Activated CD8-positive, alpha-beta memory T cell treated with anti-CD3 and anti-CD28 coated beads, Interleukin-2, amount 50 U/mL, for 4 hours (primary cell): ENCODE results near the gene TEAD1.
"Not testable (repeated sequence)": the region's sequence is repeated elsewhere in the genome, so short reads cannot be mapped to it uniquely, and the experiment has no call there.

Experiments used
- DNase-seq: peaks from one replicate; pipeline ENCODE4 v3.0.0-alpha.2; 2020

TEAD1 gene

GRCh38 chr11:12744826-12745502 lies 70.7 kb downstream of the TEAD1 start:
- no peak for DNase-seq

- no peak for DNase-seq
Observed at GRCh38 chr11:12745787-12746186, 71.6 kb downstream of the TEAD1 start.

- DNase-seq: no peak
Observed at GRCh38 chr11:12746593-12747097, 72.4 kb downstream of the TEAD1 start.

- DNase-seq: no peak
Observed at GRCh38 chr11:12748561-12748960, 74.3 kb downstream of the TEAD1 start.

GRCh38 chr11:12749442-12749841 lies 75.2 kb downstream of the TEAD1 start:
- no peak for DNase-seq

- no peak for DNase-seq
Observed at GRCh38 chr11:12750181-12750580, 76.0 kb downstream of the TEAD1 start.

- no peak for DNase-seq
Observed at GRCh38 chr11:12752868-12753524, 78.8 kb downstream of the TEAD1 start.

GRCh38 chr11:12754021-12754420 lies 79.8 kb downstream of the TEAD1 start:
- DNase-seq: no peak

GRCh38 chr11:12754582-12755234 lies 80.5 kb downstream of the TEAD1 start:
- no peak for DNase-seq

GRCh38 chr11:12755510-12756453 lies 81.6 kb downstream of the TEAD1 start:
- DNase-seq: no peak

GRCh38 chr11:12756454-12756806 lies 82.2 kb downstream of the TEAD1 start:
- no peak for DNase-seq

- DNase-seq: no peak
Observed at GRCh38 chr11:12756867-12757266, 82.6 kb downstream of the TEAD1 start.

- DNase-seq: no peak
Observed at GRCh38 chr11:12757416-12757815, 83.2 kb downstream of the TEAD1 start.

GRCh38 chr11:12758117-12758516 lies 83.9 kb downstream of the TEAD1 start:
- DNase-seq: not testable (repeated sequence)

GRCh38 chr11:12761029-12761428 lies 86.8 kb downstream of the TEAD1 start:
- DNase-seq: no peak

- DNase-seq: no peak
Observed at GRCh38 chr11:12762278-12762677, 88.1 kb downstream of the TEAD1 start.

- no peak for DNase-seq
Observed at GRCh38 chr11:12762696-12763324, 88.6 kb downstream of the TEAD1 start.

GRCh38 chr11:12764187-12764914 lies 90.1 kb downstream of the TEAD1 start:
- DNase-seq: no peak

GRCh38 chr11:12765428-12765827 lies 91.2 kb downstream of the TEAD1 start:
- no peak for DNase-seq

GRCh38 chr11:12767027-12767426 lies 92.8 kb downstream of the TEAD1 start:
- no peak for DNase-seq

GRCh38 chr11:12767577-12767976 lies 93.4 kb downstream of the TEAD1 start:
- no peak for DNase-seq
